Stimulated activated CD4-positive, alpha-beta T cell treated with anti-CD3 and anti-CD28 coated beads, Interleukin-12 subunit alpha, Interleukin-12 subunit beta, amount 100 ng/mL, for 48 hours (primary cell): ENCODE results near the gene DUOX2.
"Not testable (repeated sequence)": the region's sequence is repeated elsewhere in the genome, so short reads cannot be mapped to it uniquely, and the experiment has no call there.

Experiments used
- DNase-seq, 3 donors: peaks; one replicate each; pipeline ENCODE4 v3.0.0-alpha.2; 2020; ENCODE audit warnings: low read depth in 2 of 3, low spot score in 1 of 3

DUOX2 gene

GRCh38 chr15:45077391-45077790 lies 36.6 kb downstream of the DUOX2 start:
- DNase-seq = not testable (repeated sequence)

- not testable (repeated sequence) for DNase-seq
Observed at GRCh38 chr15:45075440-45076320, 38.3 kb downstream of the DUOX2 start.

- DNase-seq = not testable (repeated sequence)
Observed at GRCh38 chr15:45073602-45074001, 40.4 kb downstream of the DUOX2 start.

- not testable (repeated sequence) for DNase-seq
Observed at GRCh38 chr15:45069942-45070360, 44.0 kb downstream of the DUOX2 start.

GRCh38 chr15:45064386-45064785 lies 49.6 kb downstream of the DUOX2 start:
- no peak for DNase-seq

- DNase-seq = not testable (repeated sequence)
Observed at GRCh38 chr15:45062301-45062700, 51.7 kb downstream of the DUOX2 start.

- not testable (repeated sequence) for DNase-seq
Observed at GRCh38 chr15:45058690-45059675, 55.0 kb downstream of the DUOX2 start.

- not testable (repeated sequence) for DNase-seq
Observed at GRCh38 chr15:45052676-45053075, 61.3 kb downstream of the DUOX2 start.

GRCh38 chr15:45050587-45050986 lies 63.4 kb downstream of the DUOX2 start:
- DNase-seq = no peak

- DNase-seq = no peak
Observed at GRCh38 chr15:45048794-45049631, 65.0 kb downstream of the DUOX2 start.

- not testable (repeated sequence) for DNase-seq
Observed at GRCh38 chr15:45048449-45048793, 65.6 kb downstream of the DUOX2 start.

GRCh38 chr15:45044270-45044669 lies 69.7 kb downstream of the DUOX2 start:
- not testable (repeated sequence) for DNase-seq

GRCh38 chr15:45042859-45043258 lies 71.1 kb downstream of the DUOX2 start:
- DNase-seq = not testable (repeated sequence)
